Renal pelvis (tissue), 4 donors: ENCODE data around the gene DHDH. TPM values are rescaled to one million over a fixed set of nuclear protein-coding genes. Genes with fewer than 3 reads are reported as not detected.

Source experiments
- DNase-seq: peaks from one replicate; pipeline ENCODE4 v3.0.0-alpha.2; 2013
- polyA plus RNA-seq, 3 donors: library from polyadenylated mRNA; unstranded; fragments of 120-200 nt; gene quantifications; one replicate each; pipeline ENCODE4 v1.2.1, GENCODE V29; 2013; ENCODE audit not compliant: insufficient read length in 3 of 3

The DHDH gene
- polyA plus RNA-seq, 3 donors: 8.5 to 11.6 (median 9.7) TPM

GRCh38 chr19:48965040-48965805 lies 31.7 kb downstream of the DHDH start, which contains the start of gene FTL:
TSS of gene FTL (plus strand) at chr19:48965309. CDS start at chr19:48965508, 199 bp downstream.
- DNase-seq: peak; percentile 95

GRCh38 chr19:48965806-48966540 lies 32.5 kb downstream of the DHDH start:
- peak; percentile 87 for DNase-seq

- DNase-seq: no peak
Measured at GRCh38 chr19:48966541-48967345, 33.2 kb downstream of the DHDH start.

GRCh38 chr19:48967346-48968178 lies 34.1 kb downstream of the DHDH start:
- no peak for DNase-seq

GRCh38 chr19:48968179-48968661 lies 34.7 kb downstream of the DHDH start:
- DNase-seq: no peak

- DNase-seq: no peak
Measured at GRCh38 chr19:48968813-48969218, 35.3 kb downstream of the DHDH start.

- no peak for DNase-seq
Measured at GRCh38 chr19:48969276-48970138, 36.0 kb downstream of the DHDH start.

- no peak for DNase-seq
Measured at GRCh38 chr19:48970139-48970766, 36.8 kb downstream of the DHDH start.

- DNase-seq: peak; percentile 81
Measured at GRCh38 chr19:48970923-48971395, 37.5 kb downstream of the DHDH start.

GRCh38 chr19:48975947-48976847 lies 42.7 kb downstream of the DHDH start:
- DNase-seq: no peak

GRCh38 chr19:48977061-48977460 lies 43.6 kb downstream of the DHDH start:
- no peak for DNase-seq

GRCh38 chr19:48982280-48982679 lies 48.8 kb downstream of the DHDH start:
- no peak for DNase-seq

- DNase-seq: no peak
Measured at GRCh38 chr19:48985711-48986110, 52.2 kb downstream of the DHDH start.

GRCh38 chr19:48986211-48986610 lies 52.7 kb downstream of the DHDH start:
- no peak for DNase-seq

- no peak for DNase-seq
Measured at GRCh38 chr19:48987323-48987722, 53.8 kb downstream of the DHDH start.

GRCh38 chr19:48988286-48988685 lies 54.8 kb downstream of the DHDH start:
- DNase-seq: no peak

GRCh38 chr19:48988860-48989259 lies 55.4 kb downstream of the DHDH start:
- DNase-seq: no peak

GRCh38 chr19:48989701-48990291 lies 56.3 kb downstream of the DHDH start:
- no peak for DNase-seq
